HepG2 (cell line): ENCODE results near the gene FAM222B. TPM values are rescaled to one million over a fixed set of nuclear protein-coding genes. Genes with fewer than 3 reads are reported as not detected.

Experiments used
- ATAC-seq: fragments of 200-7000 bp; cut with Tn5 transposase; 3 replicates; pipeline ENCODE4 v1.9.1; 2020; ENCODE audit warnings: mild to moderate bottlenecking, moderate library complexity
- BruUV-seq: library from RNA; stranded (reverse); fragments of 400-500 nt; replicated peaks from 2 replicates; lab custom pipeline; 2021; lab: Mats Ljungman, UMichigan
- CTCF ChIA-PET: fragments of 300-600 bp; formaldehyde crosslinking; extraction: SDS; loops from one replicate; lab custom pipeline; 2021; ENCODE audit warnings: low total read pairs, inconsistent platforms, low intra/inter-chr PET ratio; lab: Yijun Ruan, JAX
- POLR2A ChIA-PET: fragments of 350-600 bp; sonication (Branson Sonifier 250); formaldehyde crosslinking; loops from one replicate; lab custom pipeline; 2020; ENCODE audit warnings: antibody characterized with exemption, inconsistent platforms; lab: Yijun Ruan, JAX
- DNase-seq: peaks from one replicate; pipeline ENCODE4 v3.0.0-alpha.2; 2015; ENCODE audit warnings: low spot score
- FAIRE-seq: peaks from 3 replicates; lab custom pipeline; 2011; peaks lifted over from hg19 to GRCh38; lab: Jason Lieb, UNC
- H2AFZ ChIP-seq: one replicate; pipeline ENCODE4 v1.6.1; 2011; ENCODE audit warnings: low read length, inconsistent platforms
- H3K27ac ChIP-seq: fragments of 300-600 bp; 3 replicates; pipeline ENCODE4 v1.8.0; 2011; ENCODE audit warnings: mixed run types, mild to moderate bottlenecking, mixed read lengths, low read length, inconsistent platforms; ENCODE audit not compliant: insufficient read depth; ENCODE audit errors: extremely low read length
- H3K27me3 ChIP-seq, 2 experiments: fragments of 200-600 bp in 1 of 2; 2 replicates in 1 of 2; 3 replicates in 1 of 2; pipeline versions ENCODE4 v1.6.0 to v1.8.0; 2011; ENCODE audit warnings: low read length in 2 of 2, mild to moderate bottlenecking in 2 of 2, moderate library complexity in 2 of 2, inconsistent platforms in 1 of 2; ENCODE audit not compliant: insufficient read depth in 2 of 2, control insufficient read depth in 1 of 2
- H3K36me3 ChIP-seq, 2 experiments: fragments of 200-600 bp in 1 of 2; replicated peaks in 1 of 2; 2 replicates in 1 of 2; 3 replicates in 1 of 2; pipeline versions ENCODE4 v1.5.1 to v1.8.0; 2011; ENCODE audit warnings: low read length in 2 of 2, inconsistent platforms in 1 of 2; ENCODE audit not compliant: insufficient read depth in 2 of 2, control insufficient read depth in 1 of 2
- H3K4me1 ChIP-seq: 2 replicates; pipeline ENCODE4 v1.5.1; 2012; ENCODE audit warnings: low read length, inconsistent platforms; ENCODE audit not compliant: insufficient read depth
- H3K4me2 ChIP-seq: 2 replicates; pipeline ENCODE4 v1.6.0; 2011; ENCODE audit warnings: low read depth, low read length, inconsistent platforms
- H3K4me3 ChIP-seq, 3 experiments: fragments of 200-600 bp in 1 of 3; sonication (generic), shearing (Covaris generic) in 1 of 3; replicated peaks in 1 of 3; 2 replicates each; pipeline ENCODE4 v1.5.1; 2011 to 2016; ENCODE audit warnings: low read length in 3 of 3, inconsistent platforms in 2 of 3, low read depth in 2 of 3, mild to moderate bottlenecking in 2 of 3, control low read depth in 1 of 3, mixed read lengths in 1 of 3; ENCODE audit not compliant: insufficient read depth in 1 of 3
- H3K79me2 ChIP-seq: one replicate; pipeline ENCODE4 v1.6.1; 2011; ENCODE audit warnings: low read length, inconsistent platforms; ENCODE audit not compliant: insufficient read depth
- H3K9ac ChIP-seq: 2 replicates; pipeline ENCODE4 v1.6.0; 2011; ENCODE audit warnings: mild to moderate bottlenecking, low read depth, low read length, inconsistent platforms; ENCODE audit not compliant: insufficient read depth
- H3K9me3 ChIP-seq: 2 replicates; pipeline ENCODE4 v1.5.1; 2012; ENCODE audit warnings: mild to moderate bottlenecking, low read length
- H4K20me1 ChIP-seq: 2 replicates; pipeline ENCODE4 v1.6.0; 2011; ENCODE audit warnings: inconsistent platforms, mild to moderate bottlenecking, low read length, moderate library complexity; ENCODE audit not compliant: insufficient read depth
- ESRRA ChIP-seq: sonication (generic); formaldehyde crosslinking; IDR thresholded peaks from 2 replicates; pipeline ENCODE4 v1.5.1; 2020; ENCODE audit warnings: mild to moderate bottlenecking, low read depth, missing genetic modification reagents
- HNF4A ChIP-seq: sonication (generic); formaldehyde crosslinking; IDR thresholded peaks from 2 replicates; pipeline ENCODE4 v1.4.0; 2020; ENCODE audit warnings: missing genetic modification reagents
- SPEN ChIP-seq: sonication (generic); formaldehyde crosslinking; IDR thresholded peaks from 2 replicates; pipeline ENCODE4 v1.5.1; 2020; ENCODE audit warnings: low read depth, mild to moderate bottlenecking, missing genetic modification reagents
- TERF1 ChIP-seq: sonication (generic); formaldehyde crosslinking; IDR thresholded peaks from 2 replicates; pipeline ENCODE4 v1.8.0; 2022; ENCODE audit warnings: mild to moderate bottlenecking, missing genetic modification reagents, moderate library complexity
- THAP11 ChIP-seq: IDR thresholded peaks from 2 replicates; pipeline ENCODE4 v1.6.1; 2016; ENCODE audit warnings: missing biosample characterization, missing genetic modification reagents
- ZBED4 ChIP-seq: sonication (generic); formaldehyde crosslinking; IDR thresholded peaks from 2 replicates; pipeline ENCODE4 v1.4.0; 2020; ENCODE audit warnings: missing genetic modification reagents, borderline replicate concordance
- ZBTB20 ChIP-seq: sonication (generic); formaldehyde crosslinking; IDR thresholded peaks from 2 replicates; pipeline ENCODE4 v1.8.1; 2023; ENCODE audit warnings: missing genetic modification reagents, low read depth, mild to moderate bottlenecking, borderline replicate concordance
- ZEB1 ChIP-seq: IDR thresholded peaks from 2 replicates; pipeline ENCODE4 v1.6.1; 2012; ENCODE audit warnings: mild to moderate bottlenecking, low read depth, inconsistent platforms; ENCODE audit not compliant: insufficient replicate concordance
- ZNF580 ChIP-seq: IDR thresholded peaks from 2 replicates; pipeline ENCODE4 v1.6.1; 2016; ENCODE audit warnings: low read depth, borderline replicate concordance
- ZNF629 ChIP-seq: sonication (generic); formaldehyde crosslinking; conservative IDR thresholded peaks from 2 replicates; pipeline ENCODE4 v1.5.0; 2020; ENCODE audit warnings: missing genetic modification reagents
- WGBS: methylation state at CpG from one replicate; pipeline ENCODE4 v1.1.6; 2017; ENCODE audit warnings: low lambda C conversion rate; 5-methylcytosine and 5-hydroxymethylcytosine counted together
- in situ Hi-C: cut with HindIII; loops from 2 replicates; pipeline ENCODE4 v1.10.0; 2017; ENCODE audit warnings: low pct_unique_long_range_greater_than_20kb; ENCODE audit not compliant: extremely low pct_ligation_motif_present
- intact Hi-C: fragments of 100-400 bp; cut with micrococcal nuclease; formaldehyde crosslinking; loops from one replicate; pipeline ENCODE4 v1.10.0; 2022; ENCODE audit not compliant: unreplicated experiment
- polyA plus RNA-seq, 8 experiments: library from polyadenylated mRNA; depleted of rRNA in 3 of 8; stranded (reverse) in 7 of 8; unstranded in 1 of 8; fragments of >200 nt; fragmentation: Illumina TruSeq in 4 of 8; extraction: Trizol in 4 of 8; gene quantifications; 2 replicates each; pipeline versions ENCODE4 v1.2.1 to v1.2.3, GENCODE V29; 2011 to 2016; ENCODE audit warnings: low read depth in 4 of 8, missing spikeins in 1 of 8, mixed read lengths in 1 of 8; ENCODE audit not compliant: insufficient read depth in 1 of 8
- total RNA-seq, 5 experiments: library from RNA; depleted of rRNA; stranded (reverse); fragments of >200 nt; fragmentation: Illumina TruSeq; extraction: Trizol; gene quantifications; 2 replicates each; pipeline ENCODE4 v1.2.3, GENCODE V29; 2016; ENCODE audit warnings: low read depth in 1 of 5
- TF ChIP-seq, protein P1 (sequence below): sonication (generic); formaldehyde crosslinking; IDR thresholded peaks from 2 replicates; pipeline ENCODE4 v1.9.0; 2021; ENCODE audit warnings: missing genetic modification reagents, borderline replicate concordance
- TF ChIP-seq, protein P2 (sequence below): sonication (generic); formaldehyde crosslinking; conservative IDR thresholded peaks from 2 replicates; pipeline ENCODE4 v1.8.1; 2023; ENCODE audit warnings: missing genetic modification reagents

Gene FAM222B
- total and polyA plus RNA-seq, 2 of the 13 experiments (the other 11 are each of a cell fraction or from before 2014, with no cell fraction given): 3.5 to 7.3 TPM

GRCh38 chr17:28744104-28744971 lies 98.3 kb downstream of the FAM222B start:
- peaks cover 33% of the 10 kb centered on the region for H3K79me2 ChIP-seq
- H3K9me3 ChIP-seq: no peaks in the 10 kb centered on the region
- in situ Hi-C loops: loop anchor here (25.0 kb wide), 1 partner anchor 368 kb away; no protein-coding TSS in a partner anchor
- ChIA-PET POLR2A (interaction anchor here (0.9 to 12.3 kb wide), 17 partner anchors 9 to 208 kb away, joined by 3 to 590 read pairs (median 6); partner anchors contain the start of genes BLTP2, DHRS13, FAM222B and FLOT2), CTCF (interaction anchor here (2.8 kb wide), 1 partner anchor 17 kb away, joined by 14 read pairs; the partner anchor contains the start of gene TLCD1)
- peaks cover 34 to 39% of the 10 kb centered on the region in 2 experiments for H3K36me3 ChIP-seq
- BruUV-seq: TSS peak; percentile 90
- H3K27ac ChIP-seq: peak overlapping the region; percentile 95
- H3K4me1 ChIP-seq: peaks cover 53% of the 10 kb centered on the region
- H3K27me3 ChIP-seq: no peaks in the 10 kb centered on the region; a peak in 1 of 5 replicates
- intact Hi-C loops: no loop called here
- FAIRE-seq: no peak
- ATAC-seq: peak; percentile 3
- peak overlapping the region; percentile 98 for H3K9ac ChIP-seq
- WGBS: under 1% methylated on average over 13 of the region's 61 CpGs
- H2AFZ ChIP-seq: no peak overlapping the region
- H3K4me3 ChIP-seq: peak overlapping the region; percentile 72 to 93 (median 74)
- peaks cover 37% of the 10 kb centered on the region for H4K20me1 ChIP-seq
- peak overlapping the region; percentile 98 for H3K4me2 ChIP-seq
- peak; percentile 71 for DNase-seq
- TF ChIP-seq THAP11 (peak; percentile 23; the same call in 1 of the 2 replicates), ZEB1 (no peak), SPEN (CRISPR knock-in tag) (peak; percentile 47; the same call in 1 of the 2 replicates), HNF4A (CRISPR knock-in tag) (peak; percentile 92), ESRRA (CRISPR knock-in tag) (0 out of 2 replicates have a peak, but pooled peaks have one; percentile 14), TERF1 (CRISPR knock-in tag) (no peak), ZNF629 (peak; percentile 77), ZBED4 (0 out of 2 replicates have a peak, but pooled peaks have one; percentile 30), ZBTB20 (no peak), ZNF580 (CRISPR knock-in tag) (0 out of 2 replicates have a peak, but pooled peaks have one; percentile 15)
- TF ChIP-seq, protein P1, sequence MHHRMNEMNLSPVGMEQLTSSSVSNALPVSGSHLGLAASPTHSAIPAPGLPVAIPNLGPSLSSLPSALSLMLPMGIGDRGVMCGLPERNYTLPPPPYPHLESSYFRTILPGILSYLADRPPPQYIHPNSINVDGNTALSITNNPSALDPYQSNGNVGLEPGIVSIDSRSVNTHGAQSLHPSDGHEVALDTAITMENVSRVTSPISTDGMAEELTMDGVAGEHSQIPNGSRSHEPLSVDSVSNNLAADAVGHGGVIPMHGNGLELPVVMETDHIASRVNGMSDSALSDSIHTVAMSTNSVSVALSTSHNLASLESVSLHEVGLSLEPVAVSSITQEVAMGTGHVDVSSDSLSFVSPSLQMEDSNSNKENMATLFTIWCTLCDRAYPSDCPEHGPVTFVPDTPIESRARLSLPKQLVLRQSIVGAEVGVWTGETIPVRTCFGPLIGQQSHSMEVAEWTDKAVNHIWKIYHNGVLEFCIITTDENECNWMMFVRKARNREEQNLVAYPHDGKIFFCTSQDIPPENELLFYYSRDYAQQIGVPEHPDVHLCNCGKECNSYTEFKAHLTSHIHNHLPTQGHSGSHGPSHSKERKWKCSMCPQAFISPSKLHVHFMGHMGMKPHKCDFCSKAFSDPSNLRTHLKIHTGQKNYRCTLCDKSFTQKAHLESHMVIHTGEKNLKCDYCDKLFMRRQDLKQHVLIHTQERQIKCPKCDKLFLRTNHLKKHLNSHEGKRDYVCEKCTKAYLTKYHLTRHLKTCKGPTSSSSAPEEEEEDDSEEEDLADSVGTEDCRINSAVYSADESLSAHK (CRISPR knock-in tag): no peak
- TF ChIP-seq, protein P2, sequence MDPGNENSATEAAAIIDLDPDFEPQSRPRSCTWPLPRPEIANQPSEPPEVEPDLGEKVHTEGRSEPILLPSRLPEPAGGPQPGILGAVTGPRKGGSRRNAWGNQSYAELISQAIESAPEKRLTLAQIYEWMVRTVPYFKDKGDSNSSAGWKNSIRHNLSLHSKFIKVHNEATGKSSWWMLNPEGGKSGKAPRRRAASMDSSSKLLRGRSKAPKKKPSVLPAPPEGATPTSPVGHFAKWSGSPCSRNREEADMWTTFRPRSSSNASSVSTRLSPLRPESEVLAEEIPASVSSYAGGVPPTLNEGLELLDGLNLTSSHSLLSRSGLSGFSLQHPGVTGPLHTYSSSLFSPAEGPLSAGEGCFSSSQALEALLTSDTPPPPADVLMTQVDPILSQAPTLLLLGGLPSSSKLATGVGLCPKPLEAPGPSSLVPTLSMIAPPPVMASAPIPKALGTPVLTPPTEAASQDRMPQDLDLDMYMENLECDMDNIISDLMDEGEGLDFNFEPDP (CRISPR knock-in tag): no peak
